ENCODE measurements around the gene GCC2. TPM values are rescaled to one million over a fixed set of nuclear protein-coding genes. Genes with fewer than 3 reads are reported as not detected.

Gene GCC2
- total RNA-seq, 1 experiment from 2014 or later = 22.0 TPM

DNA sequence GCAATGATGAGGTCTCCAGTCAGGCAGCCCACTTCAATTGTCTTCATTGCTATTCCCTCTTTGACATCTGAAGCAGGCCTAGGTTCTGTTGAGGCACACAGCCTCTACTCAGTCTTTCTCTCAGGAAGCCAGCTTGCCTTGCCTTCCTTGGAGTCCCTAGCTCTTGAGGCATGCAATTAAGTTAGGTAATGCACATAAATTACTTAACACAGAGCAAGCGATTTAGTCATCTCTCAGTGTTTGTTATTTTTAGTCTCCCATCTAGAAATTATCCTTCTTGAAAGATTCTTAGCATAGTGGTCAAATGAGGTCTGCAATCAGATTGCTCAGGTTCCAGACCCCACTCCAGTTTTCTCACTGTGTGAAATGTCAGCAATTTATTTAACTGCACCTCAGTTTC lies 39.2 kb upstream of the GCC2 start:
- H3K27me3 ChIP-seq (ENCODE audit: low read length) = no peaks in the 10 kb centered on the region
- DNase-seq = no peak

DNA sequence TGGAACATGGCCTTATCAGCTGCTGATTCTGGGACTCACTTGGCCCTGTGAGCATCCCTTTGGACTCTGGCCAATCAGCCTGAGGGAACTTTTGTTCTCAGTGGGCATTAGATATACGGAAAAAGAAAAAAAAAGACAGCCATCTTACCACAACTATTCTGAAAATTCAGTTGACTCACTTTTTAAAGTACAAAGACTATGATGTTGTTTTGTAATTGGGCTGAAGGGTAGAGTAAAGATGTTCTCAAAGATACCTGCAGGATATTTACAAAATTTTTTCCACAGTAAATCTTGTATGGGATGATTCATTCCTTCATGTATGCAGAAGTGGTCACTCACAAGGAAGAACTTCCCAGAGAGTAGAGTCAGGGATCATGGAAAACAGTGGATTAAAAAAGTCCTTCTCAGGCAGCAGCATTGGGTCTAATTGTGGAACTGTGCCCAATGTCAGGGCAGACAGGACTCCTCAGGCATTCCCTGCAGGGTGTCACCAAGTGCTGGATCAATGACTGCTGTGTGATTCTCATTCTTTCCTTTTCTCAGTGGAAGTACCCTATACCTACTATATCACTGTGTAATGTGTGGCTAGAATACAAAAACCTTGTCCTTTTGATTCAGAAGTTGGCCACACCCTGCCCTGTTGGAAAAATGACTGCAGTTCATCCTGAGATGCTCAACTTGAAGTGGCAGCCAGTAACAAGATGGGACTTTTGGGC lies 35.9 kb upstream of the GCC2 start:
- Histone ChIP-seq H3K36me3 (ENCODE audit: insufficient read depth, low read length) (no peaks in the 10 kb centered on the region), H2AFZ (ENCODE audit: low read length) (no peak overlapping the region), H3K9me2 (replicated peaks; ENCODE audit: insufficient read depth, low read length) (no peaks in the 10 kb centered on the region), H3K4me1 (ENCODE audit: low read length) (no peaks in the 10 kb centered on the region), H3K27ac (ENCODE audit: low read length) (no peak overlapping the region), H3K79me2 (ENCODE audit: low read length) (no peaks in the 10 kb centered on the region), H3K4me3 (ENCODE audit: low read length) (no peak overlapping the region), H3K4me2 (ENCODE audit: low read depth, low read length, poor library complexity, severe bottlenecking) (no peak overlapping the region), H4K20me1 (ENCODE audit: insufficient read depth, low read depth, low read length) (no peaks in the 10 kb centered on the region), H3K9ac (ENCODE audit: low read length) (no peak overlapping the region), H3K9me3 (ENCODE audit: low read length) (no peaks in the 10 kb centered on the region), H3K27me3 (ENCODE audit: low read length) (no peaks in the 10 kb centered on the region)
- DNase-seq = no peak

More for the DNA sequence above, 39.2 kb upstream of the GCC2 start:
- Histone ChIP-seq H2AFZ (ENCODE audit: low read length) (no peak overlapping the region), H3K4me2 (ENCODE audit: low read depth, low read length, poor library complexity, severe bottlenecking) (no peak overlapping the region), H3K79me2 (ENCODE audit: low read length) (no peaks in the 10 kb centered on the region), H3K9me2 (replicated peaks; ENCODE audit: insufficient read depth, low read length) (no peaks in the 10 kb centered on the region), H3K36me3 (ENCODE audit: insufficient read depth, low read length) (no peaks in the 10 kb centered on the region), H3K9ac (ENCODE audit: low read length) (no peak overlapping the region), H3K4me3 (ENCODE audit: low read length) (no peak overlapping the region), H3K4me1 (ENCODE audit: low read length) (no peaks in the 10 kb centered on the region), H3K9me3 (ENCODE audit: low read length) (peaks cover 4% of the 10 kb centered on the region; the same call in 1 of the 2 replicates), H4K20me1 (ENCODE audit: insufficient read depth, low read depth, low read length) (no peaks in the 10 kb centered on the region), H3K27ac (ENCODE audit: low read length) (no peak overlapping the region)

DNA sequence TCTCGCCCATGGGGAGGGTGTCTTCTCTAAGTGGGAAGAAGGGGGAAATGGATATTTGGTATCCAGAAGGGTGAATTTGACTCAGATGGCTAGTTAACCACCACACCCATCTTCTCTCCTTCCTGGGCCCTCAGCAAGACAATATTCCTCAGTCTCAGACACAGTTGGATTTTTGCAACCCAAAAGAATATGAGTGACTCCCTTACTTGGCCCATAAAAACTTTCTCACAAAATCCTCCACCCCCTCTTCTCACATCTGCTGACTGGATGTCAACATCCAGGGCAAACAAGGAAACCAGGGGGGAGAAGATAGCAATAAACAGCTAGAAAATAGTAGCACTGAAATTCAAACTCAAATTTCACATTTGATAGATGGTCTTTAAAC lies 35.3 kb upstream of the GCC2 start:
- H3K4me3 ChIP-seq (ENCODE audit: low read length) = no peak overlapping the region
- no peak overlapping the region for H3K4me2 ChIP-seq (ENCODE audit: low read depth, low read length, poor library complexity, severe bottlenecking)
- H4K20me1 ChIP-seq (ENCODE audit: insufficient read depth, low read depth, low read length) = no peaks in the 10 kb centered on the region
- H3K27me3 ChIP-seq (ENCODE audit: low read length) = no peaks in the 10 kb centered on the region
- H3K9ac ChIP-seq (ENCODE audit: low read length) = no peak overlapping the region
- no peaks in the 10 kb centered on the region for H3K9me2 ChIP-seq (replicated peaks; ENCODE audit: insufficient read depth, low read length)
- H3K4me1 ChIP-seq (ENCODE audit: low read length) = no peaks in the 10 kb centered on the region
- no peaks in the 10 kb centered on the region for H3K9me3 ChIP-seq (ENCODE audit: low read length)
- no peaks in the 10 kb centered on the region for H3K36me3 ChIP-seq (ENCODE audit: insufficient read depth, low read length)
- no peaks in the 10 kb centered on the region for H3K79me2 ChIP-seq (ENCODE audit: low read length)
- H2AFZ ChIP-seq (ENCODE audit: low read length) = no peak overlapping the region
- DNase-seq = no peak
- H3K27ac ChIP-seq (ENCODE audit: low read length) = no peak overlapping the region

DNA sequence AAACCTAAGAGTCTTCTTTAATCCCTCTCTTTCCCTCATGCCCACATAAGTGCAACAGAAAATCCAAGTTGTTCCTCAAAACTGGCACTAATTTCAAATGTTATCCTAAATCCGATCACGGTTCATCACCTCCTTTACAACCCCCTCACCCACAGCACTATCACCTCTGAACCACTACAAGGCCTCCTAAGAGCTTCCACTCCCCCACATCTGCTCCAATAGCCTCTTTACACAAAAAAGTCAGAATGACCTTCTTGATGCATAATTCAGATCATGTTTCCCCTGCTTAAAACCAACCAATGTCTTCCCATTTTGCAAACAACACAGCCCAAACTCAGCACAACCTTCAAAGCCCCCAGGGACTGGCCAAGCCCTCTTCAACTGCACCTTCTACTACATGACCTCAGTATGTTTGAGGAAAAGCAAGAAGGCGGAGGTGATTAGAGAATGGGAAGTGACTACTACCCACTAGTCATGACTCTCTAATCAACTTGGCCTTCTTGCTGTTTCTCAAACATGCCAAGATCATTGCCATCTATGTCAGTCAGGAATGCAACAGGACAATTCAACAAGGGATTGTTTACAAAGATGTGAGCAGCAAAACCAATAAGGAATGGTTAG lies 34.6 kb upstream of the GCC2 start:
- Histone ChIP-seq H3K9me2 (replicated peaks; ENCODE audit: insufficient read depth, low read length) (no peaks in the 10 kb centered on the region), H2AFZ (ENCODE audit: low read length) (no peak overlapping the region), H3K36me3 (ENCODE audit: insufficient read depth, low read length) (no peaks in the 10 kb centered on the region), H3K4me2 (ENCODE audit: low read depth, low read length, poor library complexity, severe bottlenecking) (no peak overlapping the region), H3K27ac (ENCODE audit: low read length) (no peak overlapping the region), H3K4me3 (ENCODE audit: low read length) (no peak overlapping the region), H3K27me3 (ENCODE audit: low read length) (no peaks in the 10 kb centered on the region), H4K20me1 (ENCODE audit: insufficient read depth, low read depth, low read length) (no peaks in the 10 kb centered on the region), H3K4me1 (ENCODE audit: low read length) (no peaks in the 10 kb centered on the region), H3K9me3 (ENCODE audit: low read length) (no peaks in the 10 kb centered on the region), H3K79me2 (ENCODE audit: low read length) (no peaks in the 10 kb centered on the region), H3K9ac (ENCODE audit: low read length) (no peak overlapping the region)
- no peak for DNase-seq

DNA sequence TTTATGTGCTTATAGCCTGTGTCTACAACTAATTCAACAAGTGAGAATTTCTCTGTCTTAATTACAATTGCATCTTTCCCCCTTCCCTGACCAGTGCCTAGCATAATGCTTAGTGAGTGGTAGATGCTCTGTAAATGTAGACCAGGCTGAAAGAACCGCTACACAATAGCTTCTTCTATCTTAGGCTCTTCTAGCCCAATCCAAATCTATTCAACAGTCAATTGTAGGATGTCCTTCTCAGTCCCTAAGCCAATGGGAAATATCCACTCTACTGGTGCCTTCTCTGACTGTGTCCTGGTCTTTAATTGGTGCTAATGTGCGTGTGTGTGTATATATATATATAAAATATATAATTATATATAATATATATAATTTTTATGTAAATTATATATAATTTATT lies 34.1 kb upstream of the GCC2 start:
- H3K36me3 ChIP-seq (ENCODE audit: insufficient read depth, low read length) = no peaks in the 10 kb centered on the region
- H3K9me2 ChIP-seq (replicated peaks; ENCODE audit: insufficient read depth, low read length) = no peaks in the 10 kb centered on the region
- no peaks in the 10 kb centered on the region for H3K9me3 ChIP-seq (ENCODE audit: low read length)
- no peak overlapping the region for H3K4me3 ChIP-seq (ENCODE audit: low read length)
- H3K27me3 ChIP-seq (ENCODE audit: low read length) = no peaks in the 10 kb centered on the region
- H2AFZ ChIP-seq (ENCODE audit: low read length) = no peak overlapping the region
- no peak overlapping the region for H3K9ac ChIP-seq (ENCODE audit: low read length)
- H3K4me2 ChIP-seq (ENCODE audit: low read depth, low read length, poor library complexity, severe bottlenecking) = no peak overlapping the region
- no peaks in the 10 kb centered on the region for H3K79me2 ChIP-seq (ENCODE audit: low read length)
- H3K4me1 ChIP-seq (ENCODE audit: low read length) = no peaks in the 10 kb centered on the region
- no peak overlapping the region for H3K27ac ChIP-seq (ENCODE audit: low read length)
- H4K20me1 ChIP-seq (ENCODE audit: insufficient read depth, low read depth, low read length) = no peaks in the 10 kb centered on the region
- no peak for DNase-seq

DNA sequence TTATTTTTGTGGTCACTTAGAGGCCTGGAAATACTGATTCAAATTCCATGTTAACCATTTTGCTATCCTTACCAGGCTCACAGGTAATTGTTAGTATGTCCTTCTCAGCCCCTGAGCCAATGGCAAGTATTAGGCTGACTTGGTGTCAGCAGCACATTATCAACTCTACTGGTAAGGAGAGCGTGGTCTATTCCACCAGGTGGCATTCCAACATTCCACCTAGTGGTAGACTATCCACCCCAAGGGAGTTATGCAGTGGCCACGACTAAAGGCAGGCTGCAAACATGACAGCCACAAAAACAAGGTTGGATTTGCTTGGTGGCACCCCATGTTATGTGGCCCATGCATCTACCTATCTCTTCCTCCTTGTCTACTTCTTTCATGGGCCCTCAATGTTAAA lies 31.8 kb upstream of the GCC2 start:
- H3K36me3 ChIP-seq (ENCODE audit: insufficient read depth, low read length) = no peaks in the 10 kb centered on the region
- H3K79me2 ChIP-seq (ENCODE audit: low read length) = no peaks in the 10 kb centered on the region
- no peak for DNase-seq
- H3K9ac ChIP-seq (ENCODE audit: low read length) = no peak overlapping the region
- H3K9me3 ChIP-seq (ENCODE audit: low read length) = no peaks in the 10 kb centered on the region
- no peaks in the 10 kb centered on the region for H3K4me1 ChIP-seq (ENCODE audit: low read length)
- H3K4me2 ChIP-seq (ENCODE audit: low read depth, low read length, poor library complexity, severe bottlenecking) = no peak overlapping the region
- H3K27ac ChIP-seq (ENCODE audit: low read length) = no peak overlapping the region
- H3K9me2 ChIP-seq (replicated peaks; ENCODE audit: insufficient read depth, low read length) = no peaks in the 10 kb centered on the region
- H3K27me3 ChIP-seq (ENCODE audit: low read length) = no peaks in the 10 kb centered on the region
- H2AFZ ChIP-seq (ENCODE audit: low read length) = no peak overlapping the region
- H3K4me3 ChIP-seq (ENCODE audit: low read length) = no peak overlapping the region
- no peaks in the 10 kb centered on the region for H4K20me1 ChIP-seq (ENCODE audit: insufficient read depth, low read depth, low read length)

DNA sequence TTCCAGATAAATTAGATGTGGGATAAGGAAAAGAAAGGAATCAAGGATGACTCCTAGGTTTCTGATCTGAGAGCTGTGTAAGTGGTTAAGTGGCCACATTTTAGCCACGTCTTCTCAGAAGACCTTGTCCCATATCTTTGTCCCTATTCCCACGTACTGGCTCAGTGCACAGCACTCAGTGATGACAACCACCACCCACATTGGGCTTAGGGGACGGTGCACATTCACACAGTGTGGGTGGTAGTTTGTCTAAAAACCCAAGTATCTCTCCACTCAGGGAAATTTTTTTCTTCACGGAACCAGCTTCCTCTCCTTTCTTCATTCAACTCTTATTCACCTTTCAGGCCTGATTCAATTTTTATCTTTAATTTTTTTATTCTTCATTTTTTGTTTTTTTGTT lies 30.6 kb upstream of the GCC2 start:
- Histone ChIP-seq H2AFZ (ENCODE audit: low read length) (no peak overlapping the region), H3K9ac (ENCODE audit: low read length) (no peak overlapping the region), H4K20me1 (ENCODE audit: insufficient read depth, low read depth, low read length) (no peaks in the 10 kb centered on the region), H3K4me3 (ENCODE audit: low read length) (no peak overlapping the region), H3K36me3 (ENCODE audit: insufficient read depth, low read length) (no peaks in the 10 kb centered on the region), H3K4me2 (ENCODE audit: low read depth, low read length, poor library complexity, severe bottlenecking) (no peak overlapping the region), H3K79me2 (ENCODE audit: low read length) (no peaks in the 10 kb centered on the region), H3K9me3 (ENCODE audit: low read length) (no peaks in the 10 kb centered on the region), H3K9me2 (replicated peaks; ENCODE audit: insufficient read depth, low read length) (no peaks in the 10 kb centered on the region), H3K27me3 (ENCODE audit: low read length) (no peaks in the 10 kb centered on the region), H3K27ac (ENCODE audit: low read length) (no peak overlapping the region), H3K4me1 (ENCODE audit: low read length) (no peaks in the 10 kb centered on the region)
- no peak for DNase-seq

DNA sequence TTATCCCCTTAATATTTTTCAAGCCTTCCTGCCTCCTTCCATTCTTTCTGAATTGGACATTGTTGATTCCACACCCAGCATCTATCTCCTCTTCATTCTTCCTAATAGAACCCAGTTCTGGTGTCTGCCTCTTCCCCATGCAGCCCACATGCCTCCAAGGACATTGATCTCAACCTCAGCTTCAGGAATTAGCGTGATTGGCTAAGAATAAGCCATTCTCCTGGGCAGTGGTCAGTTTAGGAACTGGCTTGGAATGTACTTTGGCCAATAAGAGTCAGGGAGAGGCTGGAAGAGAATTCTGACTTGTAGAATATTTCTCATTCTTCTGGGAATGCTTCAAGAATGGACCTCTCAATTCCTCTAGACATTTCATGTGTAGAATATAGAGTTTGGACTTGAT lies 25.9 kb upstream of the GCC2 start:
- no peak for DNase-seq
- H3K36me3 ChIP-seq (ENCODE audit: insufficient read depth, low read length) = no peaks in the 10 kb centered on the region
- no peaks in the 10 kb centered on the region for H3K79me2 ChIP-seq (ENCODE audit: low read length)
- no peak overlapping the region for H3K4me3 ChIP-seq (ENCODE audit: low read length)
- H3K27ac ChIP-seq (ENCODE audit: low read length) = no peak overlapping the region
- no peaks in the 10 kb centered on the region for H3K9me2 ChIP-seq (replicated peaks; ENCODE audit: insufficient read depth, low read length)
- no peaks in the 10 kb centered on the region for H3K9me3 ChIP-seq (ENCODE audit: low read length)
- no peaks in the 10 kb centered on the region for H3K27me3 ChIP-seq (ENCODE audit: low read length)
- H2AFZ ChIP-seq (ENCODE audit: low read length) = no peak overlapping the region
- H4K20me1 ChIP-seq (ENCODE audit: insufficient read depth, low read depth, low read length) = no peaks in the 10 kb centered on the region
- H3K4me2 ChIP-seq (ENCODE audit: low read depth, low read length, poor library complexity, severe bottlenecking) = no peak overlapping the region
- H3K4me1 ChIP-seq (ENCODE audit: low read length) = no peaks in the 10 kb centered on the region
- H3K9ac ChIP-seq (ENCODE audit: low read length) = no peak overlapping the region
